Measurements from ENCODE around the gene LRBA.

GRCh38 chr4:150418757-150419410 lies 596.2 kb downstream of the LRBA start:
- TF ChIP-seq CTCF (IDR thresholded peaks at IDR 0.05) (no peak), POLR2A (IDR thresholded peaks at IDR 0.05) (no peak)

All from ovary (tissue), 3 donors.